ENCODE measurements around the gene SIRPA.

DNA sequence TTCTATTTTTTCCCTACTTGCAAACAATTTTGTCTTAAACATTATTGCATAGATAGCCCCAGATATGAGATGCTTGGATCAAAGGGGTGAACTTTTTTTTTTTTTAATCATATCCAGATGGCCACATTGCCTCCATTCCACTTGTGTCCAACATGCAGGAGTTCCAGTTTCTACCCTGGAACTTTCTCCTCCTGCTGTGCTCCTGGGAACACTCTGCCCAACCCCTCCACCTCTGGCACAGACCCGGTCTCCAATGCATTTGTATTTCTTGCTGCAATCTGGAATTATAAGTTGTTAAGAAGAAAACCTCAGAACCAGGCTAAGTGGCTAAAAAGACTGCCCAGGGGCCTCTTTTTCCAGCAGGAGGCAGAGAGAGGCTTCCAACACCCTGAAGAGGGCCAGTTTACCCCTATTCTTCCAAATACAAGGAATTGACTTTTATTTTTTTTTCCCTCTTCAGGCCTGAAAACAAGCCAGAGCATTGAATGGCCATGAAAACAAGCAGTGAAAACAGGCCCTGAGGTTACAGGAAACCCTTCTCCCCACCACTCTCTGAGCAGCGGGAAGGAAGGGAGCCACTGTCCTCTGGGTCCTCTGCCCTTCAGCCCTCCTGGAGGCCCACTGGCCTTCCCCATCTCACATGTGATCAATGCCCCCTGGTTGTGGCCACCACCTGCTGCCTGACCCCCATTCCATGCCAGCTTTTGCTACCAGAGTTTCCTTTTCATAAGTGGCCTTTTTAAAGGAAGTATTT lies 54.3 kb downstream of the SIRPA start:
- TF ChIP-seq, protein P1, sequence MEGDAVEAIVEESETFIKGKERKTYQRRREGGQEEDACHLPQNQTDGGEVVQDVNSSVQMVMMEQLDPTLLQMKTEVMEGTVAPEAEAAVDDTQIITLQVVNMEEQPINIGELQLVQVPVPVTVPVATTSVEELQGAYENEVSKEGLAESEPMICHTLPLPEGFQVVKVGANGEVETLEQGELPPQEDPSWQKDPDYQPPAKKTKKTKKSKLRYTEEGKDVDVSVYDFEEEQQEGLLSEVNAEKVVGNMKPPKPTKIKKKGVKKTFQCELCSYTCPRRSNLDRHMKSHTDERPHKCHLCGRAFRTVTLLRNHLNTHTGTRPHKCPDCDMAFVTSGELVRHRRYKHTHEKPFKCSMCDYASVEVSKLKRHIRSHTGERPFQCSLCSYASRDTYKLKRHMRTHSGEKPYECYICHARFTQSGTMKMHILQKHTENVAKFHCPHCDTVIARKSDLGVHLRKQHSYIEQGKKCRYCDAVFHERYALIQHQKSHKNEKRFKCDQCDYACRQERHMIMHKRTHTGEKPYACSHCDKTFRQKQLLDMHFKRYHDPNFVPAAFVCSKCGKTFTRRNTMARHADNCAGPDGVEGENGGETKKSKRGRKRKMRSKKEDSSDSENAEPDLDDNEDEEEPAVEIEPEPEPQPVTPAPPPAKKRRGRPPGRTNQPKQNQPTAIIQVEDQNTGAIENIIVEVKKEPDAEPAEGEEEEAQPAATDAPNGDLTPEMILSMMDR (IDR thresholded peaks at IDR 0.05; ENCODE audit: poor library complexity, severe bottlenecking): no peak
- TF ChIP-seq, protein P2, sequence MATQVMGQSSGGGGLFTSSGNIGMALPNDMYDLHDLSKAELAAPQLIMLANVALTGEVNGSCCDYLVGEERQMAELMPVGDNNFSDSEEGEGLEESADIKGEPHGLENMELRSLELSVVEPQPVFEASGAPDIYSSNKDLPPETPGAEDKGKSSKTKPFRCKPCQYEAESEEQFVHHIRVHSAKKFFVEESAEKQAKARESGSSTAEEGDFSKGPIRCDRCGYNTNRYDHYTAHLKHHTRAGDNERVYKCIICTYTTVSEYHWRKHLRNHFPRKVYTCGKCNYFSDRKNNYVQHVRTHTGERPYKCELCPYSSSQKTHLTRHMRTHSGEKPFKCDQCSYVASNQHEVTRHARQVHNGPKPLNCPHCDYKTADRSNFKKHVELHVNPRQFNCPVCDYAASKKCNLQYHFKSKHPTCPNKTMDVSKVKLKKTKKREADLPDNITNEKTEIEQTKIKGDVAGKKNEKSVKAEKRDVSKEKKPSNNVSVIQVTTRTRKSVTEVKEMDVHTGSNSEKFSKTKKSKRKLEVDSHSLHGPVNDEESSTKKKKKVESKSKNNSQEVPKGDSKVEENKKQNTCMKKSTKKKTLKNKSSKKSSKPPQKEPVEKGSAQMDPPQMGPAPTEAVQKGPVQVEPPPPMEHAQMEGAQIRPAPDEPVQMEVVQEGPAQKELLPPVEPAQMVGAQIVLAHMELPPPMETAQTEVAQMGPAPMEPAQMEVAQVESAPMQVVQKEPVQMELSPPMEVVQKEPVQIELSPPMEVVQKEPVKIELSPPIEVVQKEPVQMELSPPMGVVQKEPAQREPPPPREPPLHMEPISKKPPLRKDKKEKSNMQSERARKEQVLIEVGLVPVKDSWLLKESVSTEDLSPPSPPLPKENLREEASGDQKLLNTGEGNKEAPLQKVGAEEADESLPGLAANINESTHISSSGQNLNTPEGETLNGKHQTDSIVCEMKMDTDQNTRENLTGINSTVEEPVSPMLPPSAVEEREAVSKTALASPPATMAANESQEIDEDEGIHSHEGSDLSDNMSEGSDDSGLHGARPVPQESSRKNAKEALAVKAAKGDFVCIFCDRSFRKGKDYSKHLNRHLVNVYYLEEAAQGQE (IDR thresholded peaks at IDR 0.05; ENCODE audit: borderline replicate concordance): no peak

Measured in neural cell (in vitro differentiated cells).